ENCODE measurements around the gene MAP3K20. TPM values are rescaled to one million over a fixed set of nuclear protein-coding genes. Genes with fewer than 3 reads are reported as not detected.

The MAP3K20 gene
- polyA plus RNA-seq, 1 of the 3 experiments (the other 2 are of a cell fraction), result 8.5 TPM

DNA sequence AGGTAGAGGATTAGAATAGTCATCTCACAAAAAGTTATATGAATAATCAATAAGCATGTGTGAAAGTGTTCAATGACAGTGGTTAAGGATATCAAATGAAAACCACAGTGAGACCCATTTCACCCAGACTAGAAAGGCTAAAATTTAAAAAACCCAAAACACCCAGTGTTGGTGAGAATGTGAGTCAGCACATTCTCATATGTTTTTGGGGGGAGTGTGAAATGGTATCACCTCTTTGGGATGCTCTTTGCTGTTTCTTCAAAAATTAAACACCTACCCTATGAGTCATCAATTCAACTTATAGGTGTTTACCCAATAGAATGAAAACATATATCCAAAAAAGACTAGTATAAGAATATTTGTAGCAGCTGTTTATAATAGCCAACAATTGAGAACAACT is 69.8 kb downstream of the MAP3K20 start (continued):
- TF ChIP-seq, protein P1, sequence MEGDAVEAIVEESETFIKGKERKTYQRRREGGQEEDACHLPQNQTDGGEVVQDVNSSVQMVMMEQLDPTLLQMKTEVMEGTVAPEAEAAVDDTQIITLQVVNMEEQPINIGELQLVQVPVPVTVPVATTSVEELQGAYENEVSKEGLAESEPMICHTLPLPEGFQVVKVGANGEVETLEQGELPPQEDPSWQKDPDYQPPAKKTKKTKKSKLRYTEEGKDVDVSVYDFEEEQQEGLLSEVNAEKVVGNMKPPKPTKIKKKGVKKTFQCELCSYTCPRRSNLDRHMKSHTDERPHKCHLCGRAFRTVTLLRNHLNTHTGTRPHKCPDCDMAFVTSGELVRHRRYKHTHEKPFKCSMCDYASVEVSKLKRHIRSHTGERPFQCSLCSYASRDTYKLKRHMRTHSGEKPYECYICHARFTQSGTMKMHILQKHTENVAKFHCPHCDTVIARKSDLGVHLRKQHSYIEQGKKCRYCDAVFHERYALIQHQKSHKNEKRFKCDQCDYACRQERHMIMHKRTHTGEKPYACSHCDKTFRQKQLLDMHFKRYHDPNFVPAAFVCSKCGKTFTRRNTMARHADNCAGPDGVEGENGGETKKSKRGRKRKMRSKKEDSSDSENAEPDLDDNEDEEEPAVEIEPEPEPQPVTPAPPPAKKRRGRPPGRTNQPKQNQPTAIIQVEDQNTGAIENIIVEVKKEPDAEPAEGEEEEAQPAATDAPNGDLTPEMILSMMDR (IDR thresholded peaks at IDR 0.05), result no peak

DNA sequence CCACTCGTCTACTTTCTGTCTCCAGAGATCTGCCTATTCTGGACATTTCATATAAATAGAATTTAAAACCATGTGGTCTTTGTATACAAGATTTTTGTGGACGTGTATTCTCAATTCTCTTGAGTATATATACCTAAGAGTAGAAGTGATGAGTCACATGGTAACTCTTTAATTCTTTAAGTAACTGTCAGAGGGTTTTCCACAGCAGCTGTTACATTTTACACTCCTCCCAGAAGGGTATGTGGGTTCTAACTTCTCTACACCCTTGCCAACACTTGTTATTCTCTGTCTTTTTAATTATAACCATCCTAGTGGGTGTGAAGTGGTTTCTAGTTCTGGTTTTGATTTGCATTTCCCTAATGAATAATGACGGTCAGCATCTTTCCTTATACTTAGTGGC is 70.9 kb downstream of the MAP3K20 start:
- H3K9me2 ChIP-seq, result no peaks in the 10 kb centered on the region
- no peak overlapping the region for H3K9ac ChIP-seq
- no peak overlapping the region for H3K4me2 ChIP-seq
- TF ChIP-seq TAF1 (IDR thresholded peaks at IDR 0.05; ENCODE audit: borderline replicate concordance, low read depth, low read length) (no peak), MXI1 (IDR thresholded peaks at IDR 0.05; ENCODE audit: low read depth, low read length) (no peak), CHD2 (IDR thresholded peaks at IDR 0.05; ENCODE audit: low read length, partially characterized antibody) (no peak), NRF1 (IDR thresholded peaks at IDR 0.05; ENCODE audit: low read depth, low read length) (no peak), POLR2AphosphoS5 (IDR thresholded peaks at IDR 0.05; ENCODE audit: low read depth, low read length) (no peak), ELF1 (IDR thresholded peaks at IDR 0.05) (no peak), RFX5 (IDR thresholded peaks at IDR 0.05; ENCODE audit: low read length) (no peak), RCOR1 (IDR thresholded peaks at IDR 0.05; ENCODE audit: low read length) (no peak), NFIC (IDR thresholded peaks at IDR 0.05; ENCODE audit: borderline replicate concordance) (no peak), JUND (IDR thresholded peaks at IDR 0.05) (no peak), GATA2 (CRISPR knock-in tag; IDR thresholded peaks at IDR 0.05) (no peak), SIN3A (IDR thresholded peaks at IDR 0.05; ENCODE audit: borderline replicate concordance, low read depth, low read length) (no peak)
- TF ChIP-seq, protein P2, sequence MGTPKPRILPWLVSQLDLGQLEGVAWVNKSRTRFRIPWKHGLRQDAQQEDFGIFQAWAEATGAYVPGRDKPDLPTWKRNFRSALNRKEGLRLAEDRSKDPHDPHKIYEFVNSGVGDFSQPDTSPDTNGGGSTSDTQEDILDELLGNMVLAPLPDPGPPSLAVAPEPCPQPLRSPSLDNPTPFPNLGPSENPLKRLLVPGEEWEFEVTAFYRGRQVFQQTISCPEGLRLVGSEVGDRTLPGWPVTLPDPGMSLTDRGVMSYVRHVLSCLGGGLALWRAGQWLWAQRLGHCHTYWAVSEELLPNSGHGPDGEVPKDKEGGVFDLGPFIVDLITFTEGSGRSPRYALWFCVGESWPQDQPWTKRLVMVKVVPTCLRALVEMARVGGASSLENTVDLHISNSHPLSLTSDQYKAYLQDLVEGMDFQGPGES (IDR thresholded peaks at IDR 0.05; ENCODE audit: low read depth, low read length), result no peak
- TF ChIP-seq, protein P3, sequence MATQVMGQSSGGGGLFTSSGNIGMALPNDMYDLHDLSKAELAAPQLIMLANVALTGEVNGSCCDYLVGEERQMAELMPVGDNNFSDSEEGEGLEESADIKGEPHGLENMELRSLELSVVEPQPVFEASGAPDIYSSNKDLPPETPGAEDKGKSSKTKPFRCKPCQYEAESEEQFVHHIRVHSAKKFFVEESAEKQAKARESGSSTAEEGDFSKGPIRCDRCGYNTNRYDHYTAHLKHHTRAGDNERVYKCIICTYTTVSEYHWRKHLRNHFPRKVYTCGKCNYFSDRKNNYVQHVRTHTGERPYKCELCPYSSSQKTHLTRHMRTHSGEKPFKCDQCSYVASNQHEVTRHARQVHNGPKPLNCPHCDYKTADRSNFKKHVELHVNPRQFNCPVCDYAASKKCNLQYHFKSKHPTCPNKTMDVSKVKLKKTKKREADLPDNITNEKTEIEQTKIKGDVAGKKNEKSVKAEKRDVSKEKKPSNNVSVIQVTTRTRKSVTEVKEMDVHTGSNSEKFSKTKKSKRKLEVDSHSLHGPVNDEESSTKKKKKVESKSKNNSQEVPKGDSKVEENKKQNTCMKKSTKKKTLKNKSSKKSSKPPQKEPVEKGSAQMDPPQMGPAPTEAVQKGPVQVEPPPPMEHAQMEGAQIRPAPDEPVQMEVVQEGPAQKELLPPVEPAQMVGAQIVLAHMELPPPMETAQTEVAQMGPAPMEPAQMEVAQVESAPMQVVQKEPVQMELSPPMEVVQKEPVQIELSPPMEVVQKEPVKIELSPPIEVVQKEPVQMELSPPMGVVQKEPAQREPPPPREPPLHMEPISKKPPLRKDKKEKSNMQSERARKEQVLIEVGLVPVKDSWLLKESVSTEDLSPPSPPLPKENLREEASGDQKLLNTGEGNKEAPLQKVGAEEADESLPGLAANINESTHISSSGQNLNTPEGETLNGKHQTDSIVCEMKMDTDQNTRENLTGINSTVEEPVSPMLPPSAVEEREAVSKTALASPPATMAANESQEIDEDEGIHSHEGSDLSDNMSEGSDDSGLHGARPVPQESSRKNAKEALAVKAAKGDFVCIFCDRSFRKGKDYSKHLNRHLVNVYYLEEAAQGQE (IDR thresholded peaks at IDR 0.05; ENCODE audit: low read depth, low read length), result no peak
- TF ChIP-seq, protein P4, sequence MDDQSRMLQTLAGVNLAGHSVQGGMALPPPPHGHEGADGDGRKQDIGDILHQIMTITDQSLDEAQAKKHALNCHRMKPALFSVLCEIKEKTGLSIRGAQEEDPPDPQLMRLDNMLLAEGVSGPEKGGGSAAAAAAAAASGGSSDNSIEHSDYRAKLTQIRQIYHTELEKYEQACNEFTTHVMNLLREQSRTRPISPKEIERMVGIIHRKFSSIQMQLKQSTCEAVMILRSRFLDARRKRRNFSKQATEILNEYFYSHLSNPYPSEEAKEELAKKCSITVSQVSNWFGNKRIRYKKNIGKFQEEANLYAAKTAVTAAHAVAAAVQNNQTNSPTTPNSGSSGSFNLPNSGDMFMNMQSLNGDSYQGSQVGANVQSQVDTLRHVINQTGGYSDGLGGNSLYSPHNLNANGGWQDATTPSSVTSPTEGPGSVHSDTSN (IDR thresholded peaks at IDR 0.05), result no peak
- TF ChIP-seq, protein P5, sequence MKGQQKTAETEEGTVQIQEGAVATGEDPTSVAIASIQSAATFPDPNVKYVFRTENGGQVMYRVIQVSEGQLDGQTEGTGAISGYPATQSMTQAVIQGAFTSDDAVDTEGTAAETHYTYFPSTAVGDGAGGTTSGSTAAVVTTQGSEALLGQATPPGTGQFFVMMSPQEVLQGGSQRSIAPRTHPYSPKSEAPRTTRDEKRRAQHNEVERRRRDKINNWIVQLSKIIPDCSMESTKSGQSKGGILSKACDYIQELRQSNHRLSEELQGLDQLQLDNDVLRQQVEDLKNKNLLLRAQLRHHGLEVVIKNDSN (IDR thresholded peaks at IDR 0.05; ENCODE audit: borderline replicate concordance, low read depth), result no peak
- TF ChIP-seq, protein P1 (IDR thresholded peaks at IDR 0.05), result no peak
- DNase-seq, result no peak
- CTCF ChIA-PET, result no interaction called here
- peaks cover 2 to 21% of the 10 kb centered on the region in 2 experiments; a peak in 3 of 4 replicates for H3K4me1 ChIP-seq (ENCODE audit: control insufficient read depth in 1 of 2, insufficient read depth in 2 of 2, low read depth in 1 of 2, low read length in 1 of 2)
- POLR2A ChIA-PET, result no interaction called here
- H3K9me3 ChIP-seq, result peaks cover 2% of the 10 kb centered on the region
- peaks cover 29% of the 10 kb centered on the region for H3K79me2 ChIP-seq (ENCODE audit: insufficient read depth)
- no peak overlapping the region for H3K27ac ChIP-seq (ENCODE audit: low read depth in 2 of 2, low read length in 1 of 2)
- H4K20me1 ChIP-seq (ENCODE audit: insufficient read depth), result no peaks in the 10 kb centered on the region
- H3K4me3 ChIP-seq (ENCODE audit: low read depth in 2 of 2, low read length in 1 of 2), result no peak overlapping the region
- WGBS (ENCODE audit: low lambda C conversion rate), result 80% methylated on average over 3 of the region's 3 CpGs
- no peak overlapping the region for H2AFZ ChIP-seq (ENCODE audit: low read depth)
- H3K27me3 ChIP-seq (ENCODE audit: insufficient read depth), result no peaks in the 10 kb centered on the region
- H3K36me3 ChIP-seq (replicated peaks in 1 of 2; ENCODE audit: control insufficient read depth in 1 of 2, insufficient read depth in 2 of 2, low read length in 1 of 2), result peaks cover 0 to 28% of the 10 kb centered on the region in 2 experiments
- peaks cover 28% of the 10 kb centered on the region for H3F3A ChIP-seq (replicated peaks; ENCODE audit: insufficient read depth)

Measured in SK-N-SH (cell line).